Esophagus muscularis mucosa (tissue), 4 donors: ENCODE measurements around the gene FBXO2.

Experiments used
- CTCF ChIP-seq, 3 experiments: fragments of 200-600 bp in 2 of 3; fragments of 450-650 bp in 1 of 3; sonication (generic) in 2 of 3; IDR thresholded peaks; one replicate each; pipeline ENCODE4 v1.5.1; 2017 to 2019; ENCODE audit warnings: antibody characterized with exemption in 3 of 3, mild to moderate bottlenecking in 2 of 3, moderate library complexity in 1 of 3
- EP300 ChIP-seq: sonication (generic); formaldehyde crosslinking; IDR thresholded peaks from one replicate; pipeline ENCODE4 v1.6.1; 2017; ENCODE audit warnings: antibody characterized with exemption
- POLR2A ChIP-seq: fragments of 450-650 bp; IDR thresholded peaks from one replicate; pipeline ENCODE4 v1.6.1; 2017; ENCODE audit warnings: antibody characterized with exemption, moderate library complexity, mild to moderate bottlenecking, low read depth

GRCh38 chr1:11691928-11692711, 37.9 kb upstream of the FBXO2 start:
- TF ChIP-seq CTCF (IDR thresholded peaks at IDR 0.05) (no peak), POLR2A (no peak), EP300 (no peak)
